Activated CD4-positive, alpha-beta T cell treated with anti-CD3 and anti-CD28 coated beads, Interleukin-2, amount 50 U/mL, for 4 hours (primary cell): ENCODE results near the gene EYS.

Experiments used
- DNase-seq, 2 experiments: peaks; one replicate each; pipeline ENCODE4 v3.0.0-alpha.2; 2020

Gene EYS

DNA sequence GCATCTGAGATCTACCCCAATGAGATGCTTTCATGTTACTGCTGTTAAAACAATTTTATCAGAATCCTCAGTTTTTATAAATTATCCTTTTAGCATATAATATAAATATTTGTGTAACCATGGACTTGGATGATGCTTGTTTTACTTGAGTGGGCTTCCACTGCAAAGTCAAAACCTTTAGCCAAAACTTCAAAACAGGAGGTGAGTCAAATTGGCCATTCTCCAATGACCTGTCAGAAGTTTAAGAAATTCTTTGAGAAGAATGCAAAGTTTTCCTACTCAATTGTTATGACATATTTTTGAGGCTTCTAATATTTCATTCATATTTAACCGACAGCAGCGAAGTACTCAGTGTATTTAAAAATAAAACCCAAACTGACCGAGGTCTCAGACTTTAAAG lies 507.9 kb downstream of the EYS start:
- no peak for DNase-seq

DNA sequence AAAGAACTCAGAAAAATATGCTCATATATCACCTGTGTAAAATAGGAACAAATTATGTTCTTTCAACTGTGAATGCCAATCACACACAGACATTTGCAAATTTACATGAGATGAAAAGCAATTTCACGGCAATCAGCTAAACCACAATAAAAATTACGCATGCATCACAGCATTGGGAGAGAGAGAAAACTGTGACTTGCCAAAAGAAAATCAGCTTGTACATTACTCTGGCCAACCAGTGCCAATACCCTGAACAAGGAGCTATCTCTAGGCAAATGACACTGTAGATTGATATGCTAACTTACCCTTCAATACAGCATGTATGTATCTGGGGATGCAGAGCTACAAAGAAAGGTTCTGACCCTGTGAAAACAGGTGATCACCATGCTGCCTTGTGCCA lies 515.6 kb downstream of the EYS start:
- DNase-seq: no peak

DNA sequence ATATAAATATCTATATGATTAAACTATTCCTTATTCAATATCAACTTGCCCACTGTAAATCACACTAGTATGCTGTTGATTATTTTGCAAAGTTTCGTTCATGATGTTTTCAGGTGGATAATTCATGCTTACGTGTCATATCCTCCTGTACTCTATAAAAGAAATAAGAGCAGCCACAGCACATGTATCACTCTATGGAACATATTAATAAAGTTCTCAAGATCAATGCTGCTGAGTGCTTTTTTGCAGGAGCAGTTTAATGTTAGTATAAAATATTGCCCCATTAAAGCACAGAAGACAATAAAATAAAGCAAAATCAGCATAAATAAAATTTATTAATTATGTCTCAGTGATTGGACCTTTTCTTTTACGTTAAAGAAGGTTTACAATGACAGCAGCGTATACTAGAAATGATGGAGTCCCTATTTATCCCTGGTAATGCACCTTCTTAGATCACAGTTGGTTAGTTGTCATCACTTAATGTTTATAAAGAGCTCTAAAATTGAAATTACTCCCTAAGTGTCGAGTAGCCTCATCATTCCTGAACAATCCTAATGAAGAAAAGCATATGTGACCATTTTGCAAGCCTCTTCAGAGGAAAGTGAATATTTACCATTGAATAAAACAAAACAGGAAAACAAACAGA lies 517.7 kb downstream of the EYS start:
- DNase-seq: no peak

DNA sequence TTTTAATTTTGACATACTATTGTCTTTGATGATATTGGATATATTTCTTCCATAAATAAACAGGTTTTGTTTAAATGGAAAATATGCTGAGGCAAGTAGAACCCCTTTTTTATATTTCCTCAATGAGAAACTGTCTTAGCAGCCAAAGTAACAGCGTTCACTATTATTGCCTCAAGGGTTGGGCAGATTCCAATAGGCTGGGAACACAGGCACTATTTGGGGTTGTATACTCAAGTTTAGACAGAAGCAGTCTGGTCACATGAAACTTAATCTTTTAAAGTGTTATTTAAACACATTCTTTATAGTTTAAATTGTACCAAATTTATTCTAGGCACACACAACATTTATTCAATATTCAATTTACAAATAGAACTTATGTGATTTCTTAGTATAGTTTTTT lies 520.2 kb downstream of the EYS start:
- no peak for DNase-seq

DNA sequence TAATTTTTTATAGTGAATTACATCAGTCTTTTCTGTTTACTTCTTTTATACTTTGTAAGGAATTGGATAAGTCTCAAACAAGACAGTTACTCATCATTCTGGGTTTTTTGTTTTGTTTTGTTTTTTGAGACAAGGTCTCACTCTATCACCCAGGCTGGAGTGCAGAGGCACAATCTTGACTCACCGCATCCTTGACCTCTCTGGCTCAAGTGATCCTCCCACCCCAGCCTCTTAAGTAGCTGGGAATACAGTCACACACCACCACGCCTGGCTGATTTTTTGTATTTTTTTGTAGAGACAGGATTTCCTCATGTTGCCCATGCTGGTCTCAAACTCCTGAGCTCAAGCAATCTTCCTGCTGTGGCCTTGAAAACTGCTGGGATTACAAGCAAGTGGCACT lies 524.3 kb downstream of the EYS start:
- no peak for DNase-seq

DNA sequence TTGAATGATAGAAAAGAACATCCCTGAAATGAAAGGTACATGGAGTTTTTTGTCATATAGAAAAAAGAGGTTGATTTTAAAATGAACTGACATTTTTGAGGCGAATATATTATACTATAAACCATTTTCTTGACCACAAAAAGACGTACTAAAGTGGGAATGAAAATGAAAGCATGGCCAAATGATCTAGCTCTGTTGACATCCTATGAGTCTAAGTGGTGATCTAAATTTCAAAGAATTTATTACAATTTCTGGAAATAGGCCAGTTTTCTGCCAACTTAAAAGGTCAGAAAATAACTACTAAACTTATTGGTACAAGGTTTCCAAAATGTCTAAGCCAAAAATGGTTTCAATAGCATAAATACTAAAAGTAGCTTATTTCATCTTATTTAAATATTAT lies 536.8 kb downstream of the EYS start:
- no peak for DNase-seq

DNA sequence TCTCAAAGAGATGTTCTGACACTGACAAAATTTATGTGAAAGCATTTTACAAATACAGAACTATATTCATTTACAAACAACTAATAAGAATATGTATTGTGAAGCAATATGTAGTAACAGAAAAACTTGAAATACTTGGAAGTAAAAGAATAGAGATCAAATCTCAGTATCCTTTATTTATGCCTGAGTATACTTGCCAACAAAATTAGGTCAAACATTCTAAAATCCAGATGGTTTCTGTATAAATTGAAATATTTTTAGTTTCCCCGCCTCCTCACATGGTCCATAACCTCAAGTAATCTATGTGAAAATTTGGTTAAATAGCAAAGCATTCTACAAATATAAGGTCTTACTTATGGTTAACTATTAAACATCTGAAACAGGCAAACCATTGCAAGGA lies 545.4 kb downstream of the EYS start:
- no peak for DNase-seq

DNA sequence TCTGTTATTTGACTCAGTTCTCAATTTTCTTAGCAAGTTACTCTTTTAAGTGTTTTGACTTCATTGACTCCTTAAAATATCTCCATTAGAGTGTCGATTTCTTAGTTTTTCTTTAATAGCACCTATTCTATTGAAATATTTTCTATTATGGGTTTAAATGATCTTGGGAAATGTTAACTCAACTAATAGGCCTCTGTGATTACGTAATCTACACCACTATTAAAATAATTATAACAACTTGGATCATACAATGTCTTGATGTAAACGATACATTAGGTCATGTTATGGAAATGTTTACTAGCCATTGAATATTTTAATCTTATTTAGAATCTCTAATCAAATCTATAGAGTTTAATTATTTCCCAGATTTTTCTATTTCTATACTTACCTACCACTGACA lies 550.0 kb downstream of the EYS start:
- no peak for DNase-seq

DNA sequence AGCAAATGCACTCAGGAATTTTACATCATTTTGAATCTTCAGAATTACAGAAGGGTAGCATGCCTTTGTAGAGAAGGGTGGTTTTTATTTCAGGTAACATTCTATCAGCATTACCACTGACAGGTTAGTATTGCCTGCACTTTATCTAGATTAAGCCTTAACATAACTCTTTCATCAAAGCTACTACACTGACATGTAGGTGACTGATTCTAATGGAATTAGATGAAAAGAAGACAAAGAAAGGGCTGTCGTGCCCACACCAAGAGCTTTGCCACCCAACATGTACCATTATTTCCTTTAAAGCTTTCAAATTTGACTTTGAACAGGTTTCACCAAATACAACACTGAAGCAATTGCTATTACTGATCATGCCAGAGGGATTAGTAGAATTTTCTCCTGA lies 551.9 kb downstream of the EYS start:
- DNase-seq: no peak

DNA sequence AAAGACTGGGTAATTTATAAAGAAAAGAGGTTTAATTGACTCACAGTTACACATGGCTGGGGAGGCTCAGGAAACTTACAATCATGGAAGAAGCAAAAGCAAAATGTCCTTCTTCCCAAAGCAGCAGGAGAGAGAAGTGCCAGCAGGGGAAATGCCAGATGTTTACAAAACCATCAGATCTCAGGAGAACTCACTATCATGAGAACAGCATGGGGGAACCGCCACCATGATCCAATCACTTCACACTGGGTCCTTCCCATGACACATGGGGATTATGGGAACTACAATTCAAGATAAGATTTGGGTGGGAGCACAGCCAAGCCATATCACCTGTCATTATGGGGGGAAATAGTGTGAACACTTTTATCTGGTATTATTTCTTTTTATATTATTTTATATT lies 557.2 kb downstream of the EYS start:
- DNase-seq: no peak

DNA sequence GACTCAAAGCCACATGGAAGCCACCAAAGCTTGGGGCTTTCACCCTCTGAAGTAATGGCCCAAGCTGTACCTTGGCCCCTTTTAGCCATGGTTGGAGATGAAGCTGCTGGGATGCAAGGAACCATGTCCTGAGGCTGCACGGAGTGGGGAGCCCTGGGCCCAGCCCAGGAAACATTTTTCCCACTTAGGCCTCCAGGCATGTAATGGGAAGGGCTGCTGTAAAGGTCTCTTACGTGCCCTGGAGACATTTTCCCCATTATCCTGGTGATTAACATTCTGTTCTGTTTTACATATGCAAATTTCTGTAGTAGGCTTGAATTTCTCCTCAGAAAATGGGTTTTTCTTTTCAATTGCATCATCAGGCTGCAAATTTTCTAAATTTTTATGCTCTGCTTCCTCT lies 558.2 kb downstream of the EYS start:
- no peak for DNase-seq

DNA sequence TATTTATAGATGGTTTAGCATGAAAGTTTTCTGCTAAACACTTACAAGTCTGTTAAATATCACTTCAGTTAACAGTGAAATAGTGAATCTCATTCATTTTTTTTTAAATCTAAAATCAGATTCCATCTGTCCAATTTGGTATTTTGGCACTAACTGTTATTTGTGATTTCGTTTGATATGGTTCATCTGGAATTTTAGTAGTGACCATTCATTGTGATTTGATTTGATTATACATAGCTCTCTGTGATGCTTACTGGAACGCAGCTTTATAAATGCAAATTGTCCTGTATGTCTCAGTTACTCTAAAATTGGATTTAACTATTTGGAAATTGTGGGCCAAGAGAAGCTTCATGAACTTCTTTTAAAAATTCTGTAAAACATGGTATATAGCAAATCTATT lies 571.5 kb downstream of the EYS start:
- no peak for DNase-seq

DNA sequence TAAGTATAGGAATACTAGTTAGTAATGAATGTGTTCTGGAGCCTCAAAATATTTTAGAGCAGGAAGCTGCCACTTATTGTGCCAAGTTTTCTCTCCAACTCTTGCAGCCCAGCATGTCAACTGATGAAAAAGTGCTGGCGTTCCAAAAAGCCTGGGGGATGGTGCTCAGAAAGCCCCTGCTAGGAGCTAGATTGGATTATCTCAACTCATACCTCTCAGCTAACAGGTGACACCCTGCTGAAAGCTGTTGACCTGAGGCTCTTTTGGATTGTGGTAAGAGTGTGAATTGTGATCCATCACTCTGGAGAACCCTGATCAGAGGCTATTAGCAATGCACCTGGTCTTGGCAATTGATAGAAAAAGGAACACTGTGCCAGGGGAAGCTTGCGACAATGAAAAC lies 580.4 kb downstream of the EYS start:
- no peak for DNase-seq

DNA sequence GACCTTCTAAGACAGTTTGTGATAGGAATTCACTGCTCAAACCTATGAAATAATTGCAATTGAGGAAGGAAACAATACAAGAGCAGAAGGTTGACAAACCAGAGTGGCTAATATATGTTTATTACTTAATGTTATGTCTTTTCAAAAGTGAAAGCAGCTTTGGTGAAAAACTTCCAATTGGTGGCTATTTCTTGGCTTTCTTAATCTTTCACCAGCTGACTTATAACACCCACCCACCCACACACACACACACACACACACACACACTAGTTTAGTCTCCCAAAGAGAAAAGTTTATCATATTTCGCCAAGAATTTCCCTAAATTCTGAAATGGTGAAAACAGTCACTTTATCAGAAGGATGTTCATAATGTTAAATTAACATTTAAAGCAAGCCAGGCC lies 583.5 kb downstream of the EYS start:
- no peak for DNase-seq

DNA sequence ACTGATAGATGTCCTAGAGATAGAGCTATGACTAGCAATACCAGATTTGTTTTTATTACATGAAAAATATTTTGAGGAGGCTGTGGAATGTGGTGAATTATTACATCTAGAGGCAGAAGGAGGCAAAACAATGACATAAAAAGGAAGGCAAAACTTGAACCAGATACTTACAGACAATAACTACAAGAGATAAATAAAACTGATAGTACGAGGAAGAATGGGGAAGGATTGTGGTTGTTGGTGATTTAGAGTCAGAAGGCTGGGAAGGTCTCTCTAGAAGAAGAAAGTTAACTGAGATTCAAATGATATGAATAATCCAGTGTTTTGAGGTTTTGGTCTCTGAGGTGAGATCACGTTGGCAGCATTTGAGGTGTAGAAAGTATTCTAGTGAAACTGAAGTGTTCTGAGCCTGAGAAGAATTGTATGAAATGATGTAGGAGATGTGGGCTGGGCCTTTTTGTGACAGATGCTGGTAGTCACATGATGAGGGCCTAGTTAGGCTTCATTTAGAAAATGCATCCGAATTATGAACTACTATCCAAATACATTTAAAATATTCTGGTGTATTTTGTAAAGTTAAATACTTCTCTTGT lies 589.1 kb downstream of the EYS start:
- no peak for DNase-seq

DNA sequence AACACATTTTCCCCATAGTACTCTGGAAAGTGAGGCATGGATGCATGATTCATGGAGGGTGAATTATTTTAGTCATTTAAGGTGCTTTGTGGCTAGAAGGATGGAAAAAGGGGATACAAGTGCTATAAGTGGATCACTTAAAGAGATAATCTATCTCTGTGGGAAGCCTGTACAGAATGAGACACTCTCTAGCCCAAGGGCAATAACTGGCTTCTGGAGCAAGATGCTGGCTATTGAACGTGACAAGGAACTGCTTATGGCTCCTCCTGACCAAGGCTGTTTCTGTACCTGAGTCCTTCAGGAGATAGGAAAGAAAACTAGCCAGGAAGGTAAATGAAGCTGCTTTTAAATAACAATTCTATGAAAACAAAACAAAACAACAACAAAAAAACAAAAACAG lies 590.7 kb downstream of the EYS start:
- DNase-seq: no peak

DNA sequence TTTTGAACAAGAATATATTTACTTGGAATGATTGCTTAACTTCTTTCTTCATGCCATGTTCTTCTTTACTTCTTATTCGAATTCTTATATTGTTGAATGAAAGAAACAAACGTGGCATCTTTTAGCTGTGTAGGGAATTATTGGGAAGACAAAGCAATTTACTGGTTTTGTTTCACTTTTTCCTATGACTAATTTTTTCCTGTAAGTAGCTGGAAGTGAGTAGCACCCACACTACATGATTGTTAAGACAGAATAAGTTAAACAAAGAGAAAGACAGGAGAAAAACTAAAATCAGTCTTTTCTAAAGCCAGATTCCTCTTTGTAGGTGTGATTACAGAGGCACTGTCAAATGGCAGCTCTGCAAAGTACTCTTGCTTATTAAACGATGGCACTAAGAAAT lies 593.4 kb downstream of the EYS start:
- DNase-seq: no peak

DNA sequence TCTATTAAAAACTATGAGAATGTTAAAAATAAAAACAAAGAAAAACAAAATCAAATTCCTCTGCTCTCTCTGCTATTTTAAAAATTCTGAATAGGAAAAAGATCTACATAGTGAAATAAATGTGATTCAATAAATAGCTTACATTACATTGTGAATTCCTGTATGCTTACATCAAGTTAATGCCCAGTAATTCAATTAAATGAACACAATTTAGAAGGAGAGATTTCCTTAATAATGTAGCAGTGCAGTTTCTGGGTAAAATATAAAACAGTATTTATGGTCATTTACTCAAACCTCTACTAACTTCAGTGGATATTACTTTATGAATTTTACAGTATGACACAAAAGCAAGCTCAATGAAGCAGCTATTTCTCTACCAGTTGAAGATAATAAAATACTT lies 594.6 kb downstream of the EYS start:
- no peak for DNase-seq

DNA sequence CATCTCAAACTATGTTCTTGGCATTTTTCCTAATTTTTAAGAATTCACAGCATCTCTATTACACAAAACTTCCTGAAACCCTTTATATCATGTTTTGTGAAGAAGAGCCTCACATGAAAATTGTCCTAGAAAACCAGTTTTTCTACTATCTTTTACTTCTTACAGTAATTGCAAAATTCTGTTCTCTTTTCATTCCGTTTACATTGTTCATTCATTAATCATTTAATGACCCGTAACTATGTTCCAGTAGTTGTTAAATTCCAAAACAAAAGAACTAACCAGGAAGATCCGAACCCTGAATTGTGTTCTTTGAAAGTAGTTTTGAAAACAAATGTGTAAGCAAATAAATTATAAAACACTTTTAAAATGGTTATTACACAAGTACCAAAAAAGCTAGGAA lies 597.0 kb downstream of the EYS start:
- DNase-seq: no peak

DNA sequence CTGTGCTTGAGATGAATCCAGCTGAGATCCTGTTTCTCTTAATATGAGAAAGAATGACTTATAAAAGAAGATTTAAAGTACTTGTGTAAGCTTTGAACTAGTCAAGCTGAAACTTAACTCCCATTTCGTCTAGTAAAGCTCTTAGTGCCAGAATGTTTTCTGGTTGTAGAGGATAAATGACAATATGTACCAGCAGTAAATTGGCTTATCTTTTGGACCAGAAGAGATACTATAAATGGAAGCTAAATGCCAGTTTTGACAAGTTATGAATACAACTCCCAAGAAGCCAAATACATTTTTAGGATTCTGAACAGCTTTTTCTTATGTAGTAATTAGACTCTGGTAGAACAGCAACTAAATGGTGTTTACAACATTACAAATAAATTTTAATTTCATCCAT lies 608.7 kb downstream of the EYS start:
- no peak for DNase-seq

DNA sequence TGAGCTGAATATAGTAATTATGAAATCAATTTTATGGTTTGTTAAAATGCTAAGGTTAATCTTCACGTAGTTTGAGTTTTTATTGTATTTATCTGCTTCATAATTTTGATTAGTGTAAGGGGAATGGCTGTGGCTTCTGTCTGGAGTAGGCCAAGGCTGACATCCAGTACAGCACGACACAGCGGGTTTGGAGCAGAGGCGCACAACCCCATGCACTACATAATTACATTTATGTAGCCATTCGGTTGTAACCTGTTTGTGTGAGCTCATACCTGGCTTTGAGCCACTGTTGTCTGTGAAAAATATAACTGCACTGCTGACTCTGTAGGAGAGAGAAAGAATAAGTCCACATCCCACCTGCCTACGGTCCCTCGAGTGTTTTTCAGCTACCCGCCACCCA lies 615.5 kb downstream of the EYS start:
- no peak for DNase-seq

DNA sequence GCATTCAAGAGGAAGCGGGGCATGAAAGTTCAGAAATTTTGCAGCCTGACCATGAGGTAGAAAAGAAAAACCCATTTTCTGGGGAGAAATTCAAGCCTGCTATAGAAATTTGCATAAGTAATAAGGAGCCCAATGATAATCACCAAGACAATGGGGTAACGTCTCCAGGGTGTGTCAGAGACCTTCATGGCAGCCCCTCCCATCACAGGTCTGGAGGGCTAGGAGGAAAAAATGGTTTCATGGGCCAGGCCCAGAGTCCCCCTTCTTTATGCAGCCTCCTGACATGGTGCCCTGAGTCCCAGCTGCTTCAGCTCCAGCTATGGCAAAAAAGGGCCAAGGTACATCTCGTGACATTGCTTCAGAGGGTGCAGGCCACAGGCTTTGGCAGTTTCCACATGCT lies 618.5 kb downstream of the EYS start:
- no peak for DNase-seq

DNA sequence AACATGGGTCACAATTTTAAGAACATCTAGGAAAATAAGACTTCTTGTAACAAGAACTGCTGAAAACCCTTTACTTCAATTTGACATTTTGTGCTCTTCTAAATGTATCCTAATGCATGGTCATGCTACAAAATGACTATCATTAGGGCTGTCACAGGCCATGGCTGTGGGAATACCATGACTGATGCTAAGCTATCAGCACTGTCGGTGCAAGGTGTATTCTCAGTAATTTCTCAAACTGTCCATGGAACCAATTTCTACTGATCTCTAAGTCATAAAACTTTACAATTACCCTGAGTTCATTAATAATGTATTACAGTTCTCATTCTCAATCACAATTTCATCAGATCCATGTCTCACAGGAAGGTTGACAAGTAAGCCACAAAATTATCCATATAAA lies 625.3 kb downstream of the EYS start:
- DNase-seq: no peak

DNA sequence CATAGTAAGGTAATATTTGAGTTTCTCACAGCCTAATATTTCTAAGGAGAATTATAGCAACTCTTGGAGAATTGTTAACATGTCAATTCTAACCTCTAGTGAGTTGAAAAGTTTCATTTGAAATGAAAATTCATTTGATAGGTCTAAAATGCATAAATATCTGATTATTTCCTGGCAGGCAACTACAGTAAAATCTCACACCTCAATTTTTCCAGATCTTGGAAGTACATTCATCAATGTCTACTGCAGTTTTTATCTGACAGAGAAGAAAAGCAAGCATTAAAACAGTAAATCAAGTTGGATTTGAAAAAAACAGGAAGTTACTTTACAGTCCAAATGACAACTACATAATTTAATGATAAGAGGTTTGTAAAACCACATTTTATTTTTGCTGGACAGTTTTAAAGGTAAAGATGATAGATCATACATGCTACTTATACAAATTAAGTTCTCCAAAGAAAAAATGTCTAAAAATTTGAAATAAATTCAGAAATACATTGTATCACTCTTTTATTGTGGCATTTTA lies 631.3 kb downstream of the EYS start:
- DNase-seq: no peak

DNA sequence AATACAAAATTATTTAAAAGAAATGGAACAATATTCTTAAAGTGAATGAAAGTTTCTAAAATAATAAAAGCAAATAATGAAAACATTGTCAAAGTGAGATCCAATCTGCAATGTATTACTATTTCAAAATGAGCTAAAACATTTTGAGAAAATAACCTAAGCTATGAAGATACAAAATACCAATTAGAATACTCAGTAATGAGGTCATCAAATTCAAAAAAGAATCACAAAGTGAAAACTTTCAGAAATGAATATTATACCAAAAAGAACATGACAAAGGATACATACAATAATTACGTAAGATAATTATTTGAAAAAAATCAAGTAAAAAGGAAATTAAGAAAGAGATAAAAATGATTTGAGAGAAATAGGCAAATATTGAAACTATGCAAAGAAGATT lies 634.5 kb downstream of the EYS start:
- no peak for DNase-seq
